Nephron progenitor cell (in vitro differentiated cells): Measurements from ENCODE around the gene KLHL3.

Experiments used
- DNase-seq: peaks from one replicate; pipeline ENCODE4 v3.0.0; 2021
- H3K27ac Mint-ChIP-seq: 2 replicates; pipeline ENCODE4 v1.8.0; 2021; ENCODE audit warnings: mild to moderate bottlenecking, moderate library complexity, mixed read lengths
- H3K27me3 Mint-ChIP-seq: 2 replicates; pipeline ENCODE4 v1.8.0; 2021; ENCODE audit warnings: mild to moderate bottlenecking, low read depth, mixed read lengths; ENCODE audit not compliant: poor library complexity
- H3K36me3 Mint-ChIP-seq: 2 replicates; pipeline ENCODE4 v1.8.0; 2021; ENCODE audit warnings: low read depth, mixed read lengths
- H3K4me1 Mint-ChIP-seq: 2 replicates; pipeline ENCODE4 v1.8.0; 2021; ENCODE audit warnings: mixed read lengths
- H3K4me3 Mint-ChIP-seq: 2 replicates; pipeline ENCODE4 v1.8.0; 2021; ENCODE audit warnings: mild to moderate bottlenecking, moderate library complexity, mixed read lengths
- H3K9me3 Mint-ChIP-seq: 2 replicates; pipeline ENCODE4 v1.8.0; 2021; ENCODE audit warnings: mild to moderate bottlenecking, moderate library complexity, mixed read lengths
- TF ChIP-seq, protein P1 (sequence below): fragments of 200-600 bp; sonication (generic); IDR thresholded peaks from 2 replicates; pipeline ENCODE4 v1.5.0; 2021; ENCODE audit warnings: antibody characterized with exemption

Gene KLHL3

DNA sequence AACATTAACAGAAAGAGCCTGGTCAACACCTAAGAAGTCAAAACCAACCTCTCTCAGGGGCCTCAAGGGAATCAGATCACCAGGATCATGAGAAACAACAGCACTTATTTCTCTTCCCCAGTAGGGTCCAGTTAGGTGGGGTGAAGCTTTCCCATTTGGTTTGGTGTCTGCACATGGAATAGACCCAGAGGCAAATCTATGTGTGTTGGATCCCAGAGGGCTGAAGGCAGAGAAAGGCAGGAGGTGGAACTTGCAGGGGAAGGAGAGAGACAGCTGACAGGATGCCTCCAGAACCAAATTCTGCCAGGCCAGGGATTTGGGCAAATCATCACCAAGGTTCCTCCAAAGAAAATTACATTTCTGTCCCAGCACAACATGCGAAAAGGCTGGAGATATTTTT is 132.0 kb downstream of the KLHL3 start:
- TF ChIP-seq, protein P1, sequence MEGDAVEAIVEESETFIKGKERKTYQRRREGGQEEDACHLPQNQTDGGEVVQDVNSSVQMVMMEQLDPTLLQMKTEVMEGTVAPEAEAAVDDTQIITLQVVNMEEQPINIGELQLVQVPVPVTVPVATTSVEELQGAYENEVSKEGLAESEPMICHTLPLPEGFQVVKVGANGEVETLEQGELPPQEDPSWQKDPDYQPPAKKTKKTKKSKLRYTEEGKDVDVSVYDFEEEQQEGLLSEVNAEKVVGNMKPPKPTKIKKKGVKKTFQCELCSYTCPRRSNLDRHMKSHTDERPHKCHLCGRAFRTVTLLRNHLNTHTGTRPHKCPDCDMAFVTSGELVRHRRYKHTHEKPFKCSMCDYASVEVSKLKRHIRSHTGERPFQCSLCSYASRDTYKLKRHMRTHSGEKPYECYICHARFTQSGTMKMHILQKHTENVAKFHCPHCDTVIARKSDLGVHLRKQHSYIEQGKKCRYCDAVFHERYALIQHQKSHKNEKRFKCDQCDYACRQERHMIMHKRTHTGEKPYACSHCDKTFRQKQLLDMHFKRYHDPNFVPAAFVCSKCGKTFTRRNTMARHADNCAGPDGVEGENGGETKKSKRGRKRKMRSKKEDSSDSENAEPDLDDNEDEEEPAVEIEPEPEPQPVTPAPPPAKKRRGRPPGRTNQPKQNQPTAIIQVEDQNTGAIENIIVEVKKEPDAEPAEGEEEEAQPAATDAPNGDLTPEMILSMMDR, result no peak
- H3K4me1 Mint-ChIP-seq, result peaks cover 25% of the 10 kb centered on the region
- H3K27ac Mint-ChIP-seq, result no peak overlapping the region
- H3K36me3 Mint-ChIP-seq, result no peaks in the 10 kb centered on the region
- no peaks in the 10 kb centered on the region for H3K9me3 Mint-ChIP-seq
- no peak for DNase-seq
- no peak overlapping the region for H3K4me3 Mint-ChIP-seq
- H3K27me3 Mint-ChIP-seq, result peaks cover 48% of the 10 kb centered on the region

DNA sequence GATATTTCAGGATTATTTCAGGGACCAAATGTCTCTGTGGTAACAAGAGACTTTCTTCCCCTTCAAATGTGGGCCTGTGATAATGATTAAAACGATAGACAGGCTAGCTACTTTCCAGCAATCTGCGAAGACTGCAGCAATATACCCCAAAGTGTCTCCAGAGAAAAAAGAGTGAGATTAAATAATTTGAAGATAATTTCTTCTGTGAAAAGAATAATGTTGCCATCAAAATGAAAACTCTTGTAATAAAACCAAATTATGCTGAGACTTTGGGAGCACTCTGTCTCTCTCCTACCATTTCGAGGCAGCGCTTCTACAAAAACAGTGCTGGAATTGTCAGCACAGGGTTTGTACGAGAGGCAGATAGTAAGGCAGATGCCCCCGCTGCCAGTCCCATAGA is 132.5 kb downstream of the KLHL3 start:
- no peak overlapping the region for H3K27ac Mint-ChIP-seq
- no peak overlapping the region for H3K4me3 Mint-ChIP-seq
- no peak for DNase-seq
- H3K4me1 Mint-ChIP-seq, result peaks cover 25% of the 10 kb centered on the region
- H3K27me3 Mint-ChIP-seq, result peaks cover 45% of the 10 kb centered on the region
- TF ChIP-seq, protein P1, result no peak
- no peaks in the 10 kb centered on the region for H3K9me3 Mint-ChIP-seq
- no peaks in the 10 kb centered on the region for H3K36me3 Mint-ChIP-seq

GRCh38 chr5:137602721-137603273 is 133.1 kb downstream of the KLHL3 start:
- Mint-ChIP-seq H3K36me3 (no peaks in the 10 kb centered on the region), H3K4me1 (peaks cover 25% of the 10 kb centered on the region), H3K4me3 (no peak overlapping the region), H3K27me3 (peaks cover 50% of the 10 kb centered on the region), H3K9me3 (no peaks in the 10 kb centered on the region), H3K27ac (no peak overlapping the region)
- TF ChIP-seq, protein P1, result no peak
- DNase-seq, result no peak

DNA sequence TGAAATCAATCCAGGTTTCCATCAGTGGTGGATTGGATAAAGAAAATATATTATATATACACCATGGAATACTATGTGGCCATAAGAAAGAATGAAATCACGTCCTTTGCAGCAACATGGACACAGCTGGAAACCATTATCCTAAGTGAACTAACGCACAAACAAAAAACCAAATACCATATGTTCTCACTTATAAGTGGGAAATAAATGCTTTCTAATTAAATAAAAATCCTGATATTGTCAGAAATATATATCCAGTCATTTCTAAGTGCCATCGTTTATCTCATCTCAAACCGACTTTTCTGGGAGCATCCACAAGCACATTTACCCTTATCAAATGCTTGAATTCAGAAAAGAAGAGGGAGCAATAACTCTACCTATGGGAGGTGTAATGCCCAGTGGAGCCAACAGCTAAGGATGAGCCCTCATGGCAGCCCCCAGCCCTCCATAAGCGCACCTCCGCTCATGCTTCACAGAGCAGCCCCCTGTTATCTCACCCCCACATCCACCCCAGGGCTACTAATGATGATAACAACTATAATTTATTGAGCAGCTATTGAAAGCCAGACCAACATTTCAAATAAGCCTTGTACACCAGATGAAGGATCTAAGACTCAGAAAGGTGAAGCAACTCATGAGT is 135.0 kb downstream of the KLHL3 start:
- TF ChIP-seq, protein P1, result no peak
- peaks cover 25% of the 10 kb centered on the region for H3K4me1 Mint-ChIP-seq
- no peak for DNase-seq
- H3K27me3 Mint-ChIP-seq, result peaks cover 60% of the 10 kb centered on the region
- H3K36me3 Mint-ChIP-seq, result no peaks in the 10 kb centered on the region
- H3K9me3 Mint-ChIP-seq, result no peaks in the 10 kb centered on the region
- no peak overlapping the region for H3K4me3 Mint-ChIP-seq
- no peak overlapping the region for H3K27ac Mint-ChIP-seq

DNA sequence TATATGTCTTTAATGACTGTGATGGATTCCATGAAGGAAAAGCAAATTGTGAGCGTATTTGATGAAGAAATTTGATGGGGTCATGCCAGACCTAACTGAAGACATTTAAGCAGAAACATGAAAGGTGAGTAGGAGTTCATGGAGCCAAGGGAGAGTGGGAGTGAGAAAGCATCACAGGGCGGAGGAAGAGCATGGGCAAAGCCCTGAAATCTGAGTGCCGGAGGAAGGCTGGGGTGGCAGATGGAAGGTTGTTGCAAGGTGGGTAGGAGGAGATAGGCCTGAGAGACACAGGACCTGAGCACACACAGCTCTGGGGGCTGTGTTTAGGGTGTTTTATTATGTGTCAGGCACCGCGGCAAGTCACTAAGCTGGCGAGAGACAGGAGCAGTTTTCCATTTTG is 136.4 kb downstream of the KLHL3 start:
- H3K4me3 Mint-ChIP-seq, result no peak overlapping the region
- no peaks in the 10 kb centered on the region for H3K9me3 Mint-ChIP-seq
- TF ChIP-seq, protein P1, result no peak
- H3K27ac Mint-ChIP-seq, result no peak overlapping the region
- peaks cover 48% of the 10 kb centered on the region for H3K27me3 Mint-ChIP-seq
- no peaks in the 10 kb centered on the region for H3K36me3 Mint-ChIP-seq
- H3K4me1 Mint-ChIP-seq, result peaks cover 11% of the 10 kb centered on the region
- no peak for DNase-seq

DNA sequence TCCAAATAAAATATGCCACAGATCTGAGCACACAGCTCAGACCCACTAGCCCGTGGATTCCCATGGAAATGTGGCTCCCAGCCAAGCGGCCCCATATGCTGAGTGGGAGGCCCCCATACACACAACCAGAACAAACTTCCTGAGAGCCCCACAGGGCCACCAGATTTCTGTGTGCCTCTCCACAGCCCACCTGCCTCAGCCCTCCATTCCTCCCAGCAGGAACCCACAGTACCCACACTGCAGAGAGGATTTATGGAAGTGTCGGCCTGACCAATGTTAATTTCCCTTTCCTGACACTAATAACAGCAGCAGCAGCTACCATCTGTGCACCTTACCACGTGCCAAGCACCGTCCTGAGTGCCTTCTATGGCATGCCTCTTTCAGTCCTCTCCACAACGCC is 137.5 kb downstream of the KLHL3 start:
- Mint-ChIP-seq H3K36me3 (no peaks in the 10 kb centered on the region), H3K9me3 (no peaks in the 10 kb centered on the region), H3K4me3 (no peak overlapping the region), H3K4me1 (peaks cover 5% of the 10 kb centered on the region), H3K27ac (no peak overlapping the region), H3K27me3 (peaks cover 46% of the 10 kb centered on the region)
- TF ChIP-seq, protein P1, result no peak
- no peak for DNase-seq
